ENCODE results near the gene YIF1B. TPM values are rescaled to one million over a fixed set of nuclear protein-coding genes. Genes with fewer than 3 reads are reported as not detected.
"Not testable (repeated sequence)": the region's sequence is repeated elsewhere in the genome, so short reads cannot be mapped to it uniquely, and the experiment has no call there.

The YIF1B gene
- total RNA-seq, 1 experiment from 2014 or later = 49.2 TPM

DNA sequence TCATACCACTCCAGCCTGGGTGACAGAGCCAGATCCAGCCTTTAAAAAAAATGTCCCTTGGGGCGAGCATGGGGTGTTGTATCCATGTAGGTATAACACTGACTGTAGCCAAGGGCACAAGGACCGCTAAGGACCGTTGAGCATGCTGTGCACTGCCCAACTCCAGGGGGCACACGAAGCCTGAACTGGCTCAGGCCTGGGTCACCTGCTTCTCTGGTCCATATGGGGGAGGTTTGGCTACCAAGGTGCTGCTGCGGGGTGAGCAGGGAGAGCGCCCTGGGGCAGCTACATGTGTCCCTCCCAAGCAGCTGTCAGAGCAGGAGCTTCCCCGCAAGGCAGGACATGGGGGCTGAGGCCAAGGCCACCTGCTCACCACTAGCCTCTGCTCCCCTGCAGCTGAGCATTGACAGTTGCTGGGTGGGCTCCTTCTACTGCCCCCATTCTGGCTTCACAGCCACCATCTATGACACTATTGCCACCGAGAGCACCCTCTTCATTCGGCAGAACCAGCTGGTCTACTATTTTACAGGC lies 36.2 kb upstream of the YIF1B start:
- H3K27me3 Mint-ChIP-seq (ENCODE audit: insufficient read depth, unreplicated experiment) = peaks cover 13% of the 10 kb centered on the region
- no peak overlapping the region for H3K4me3 Mint-ChIP-seq (ENCODE audit: unreplicated experiment)
- no peak overlapping the region for H3K27ac Mint-ChIP-seq (ENCODE audit: low read depth, unreplicated experiment)
- intact Hi-C loops (cut with micrococcal nuclease) = loop anchor here (1.0 kb wide), 1 partner anchor 9 kb away; no protein-coding TSS in a partner anchor
- BruUV-seq (replicated peaks) = no TSS peak
- H3K36me3 Mint-ChIP-seq (ENCODE audit: insufficient read depth, unreplicated experiment) = no peaks in the 10 kb centered on the region
- TF ChIP-seq, protein P1, sequence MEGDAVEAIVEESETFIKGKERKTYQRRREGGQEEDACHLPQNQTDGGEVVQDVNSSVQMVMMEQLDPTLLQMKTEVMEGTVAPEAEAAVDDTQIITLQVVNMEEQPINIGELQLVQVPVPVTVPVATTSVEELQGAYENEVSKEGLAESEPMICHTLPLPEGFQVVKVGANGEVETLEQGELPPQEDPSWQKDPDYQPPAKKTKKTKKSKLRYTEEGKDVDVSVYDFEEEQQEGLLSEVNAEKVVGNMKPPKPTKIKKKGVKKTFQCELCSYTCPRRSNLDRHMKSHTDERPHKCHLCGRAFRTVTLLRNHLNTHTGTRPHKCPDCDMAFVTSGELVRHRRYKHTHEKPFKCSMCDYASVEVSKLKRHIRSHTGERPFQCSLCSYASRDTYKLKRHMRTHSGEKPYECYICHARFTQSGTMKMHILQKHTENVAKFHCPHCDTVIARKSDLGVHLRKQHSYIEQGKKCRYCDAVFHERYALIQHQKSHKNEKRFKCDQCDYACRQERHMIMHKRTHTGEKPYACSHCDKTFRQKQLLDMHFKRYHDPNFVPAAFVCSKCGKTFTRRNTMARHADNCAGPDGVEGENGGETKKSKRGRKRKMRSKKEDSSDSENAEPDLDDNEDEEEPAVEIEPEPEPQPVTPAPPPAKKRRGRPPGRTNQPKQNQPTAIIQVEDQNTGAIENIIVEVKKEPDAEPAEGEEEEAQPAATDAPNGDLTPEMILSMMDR (IDR thresholded peaks at IDR 0.05; ENCODE audit: unreplicated experiment) = no peak
- POLR2A ChIA-PET = interaction anchor here (0.7 to 1.7 kb wide), 3 partner anchors 8 to 51 kb away, joined by 3 to 6 read pairs (median 3); partner anchors contain the start of gene FAM98C
- DNase-seq (ENCODE audit: unreplicated experiment) = no peak
- CTCF ChIA-PET = interaction anchor here (0.6 to 1.1 kb wide), 2 partner anchors 9 to 10 kb away, joined by 3 to 6 read pairs; no protein-coding TSS in a partner anchor
- H3K4me1 Mint-ChIP-seq (ENCODE audit: insufficient read depth, unreplicated experiment) = no peaks in the 10 kb centered on the region
- no peaks in the 10 kb centered on the region for H3K9me3 Mint-ChIP-seq (ENCODE audit: unreplicated experiment)

DNA sequence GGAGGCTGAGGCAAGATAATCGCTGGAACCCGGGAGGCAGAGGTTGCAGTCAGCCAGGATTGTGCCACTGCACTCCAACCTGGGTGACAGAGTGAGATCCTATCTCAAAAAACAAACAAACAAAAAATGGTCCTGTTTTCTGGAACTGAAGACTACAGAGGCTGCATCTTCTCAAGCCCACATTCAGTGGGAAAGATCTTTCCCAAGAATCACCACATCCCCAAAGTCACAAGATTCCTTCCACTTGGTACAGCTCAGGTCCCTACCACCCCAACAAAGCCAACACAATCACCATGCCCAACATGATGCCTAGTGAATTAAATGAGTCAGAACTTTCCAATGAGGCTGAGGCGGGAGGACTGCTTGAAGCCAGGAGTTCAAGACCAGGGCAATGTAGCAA lies 35.1 kb upstream of the YIF1B start:
- intact Hi-C loops (cut with micrococcal nuclease) = no loop called here
- Mint-ChIP-seq H3K27ac (ENCODE audit: low read depth, unreplicated experiment) (no peak overlapping the region), H3K36me3 (ENCODE audit: insufficient read depth, unreplicated experiment) (no peaks in the 10 kb centered on the region), H3K4me3 (ENCODE audit: unreplicated experiment) (no peak overlapping the region), H3K9me3 (ENCODE audit: unreplicated experiment) (no peaks in the 10 kb centered on the region), H3K27me3 (ENCODE audit: insufficient read depth, unreplicated experiment) (peaks cover 3% of the 10 kb centered on the region), H3K4me1 (ENCODE audit: insufficient read depth, unreplicated experiment) (no peaks in the 10 kb centered on the region)
- no TSS peak for BruUV-seq (replicated peaks)
- no peak for DNase-seq (ENCODE audit: unreplicated experiment)
- POLR2A ChIA-PET = interaction anchor here (0.7 to 1.7 kb wide), 2 partner anchors 9 to 14 kb away, joined by 3 to 6 read pairs; no protein-coding TSS in a partner anchor
- TF ChIP-seq, protein P1 (IDR thresholded peaks at IDR 0.05; ENCODE audit: unreplicated experiment) = no peak
- CTCF ChIA-PET = interaction anchor here (0.9 kb wide), 1 partner anchor 8 kb away, joined by 4 read pairs; no protein-coding TSS in a partner anchor

DNA sequence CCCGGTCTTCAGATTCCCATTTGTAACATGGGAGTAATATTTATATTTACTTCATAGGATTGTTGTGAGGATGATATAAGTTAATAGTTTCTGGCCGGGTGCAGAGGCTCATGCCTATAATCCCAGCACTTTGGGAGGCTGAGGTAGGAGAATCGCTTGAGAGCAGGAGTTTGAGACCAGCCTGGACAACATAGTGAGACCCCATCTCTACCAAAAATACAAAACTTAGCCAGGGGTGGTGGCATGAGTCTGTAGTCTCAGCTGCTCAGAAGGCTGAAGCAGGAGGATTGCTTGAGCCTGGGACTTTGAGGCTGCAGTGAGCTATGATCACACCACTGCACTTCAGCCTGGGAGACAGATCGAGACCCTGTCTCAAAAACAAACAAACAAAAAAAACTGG lies 31.1 kb upstream of the YIF1B start:
- H3K4me1 Mint-ChIP-seq (ENCODE audit: insufficient read depth, unreplicated experiment) = no peaks in the 10 kb centered on the region

DNA sequence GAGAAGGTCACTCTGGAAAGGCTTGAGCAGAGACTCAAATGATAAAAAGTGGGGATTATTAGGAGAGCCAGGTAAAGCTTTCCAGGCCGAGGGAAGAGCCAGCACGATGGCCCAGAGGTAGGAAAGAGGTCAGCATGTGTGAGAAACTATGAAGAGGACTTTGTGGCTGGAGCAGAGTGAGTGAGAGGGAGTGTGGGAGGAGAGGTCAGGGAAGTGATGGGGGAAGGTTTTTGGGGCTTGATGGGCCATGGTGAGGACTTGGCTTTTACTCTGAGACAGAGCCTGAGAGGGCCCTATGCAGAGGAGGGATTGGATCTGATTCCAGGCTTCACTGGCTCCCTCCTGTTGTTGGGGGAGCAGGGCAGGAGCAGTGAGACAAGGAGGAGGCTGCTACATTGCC lies 25.2 kb upstream of the YIF1B start:
- Mint-ChIP-seq H3K27me3 (ENCODE audit: insufficient read depth, unreplicated experiment) (no peaks in the 10 kb centered on the region), H3K9me3 (ENCODE audit: unreplicated experiment) (no peaks in the 10 kb centered on the region), H3K4me1 (ENCODE audit: insufficient read depth, unreplicated experiment) (peaks cover 14% of the 10 kb centered on the region), H3K4me3 (ENCODE audit: unreplicated experiment) (no peak overlapping the region), H3K27ac (ENCODE audit: low read depth, unreplicated experiment) (no peak overlapping the region), H3K36me3 (ENCODE audit: insufficient read depth, unreplicated experiment) (peaks cover 13% of the 10 kb centered on the region)
- ChIA-PET CTCF (no interaction called here), POLR2A (no interaction called here)
- BruUV-seq (replicated peaks) = no TSS peak
- TF ChIP-seq, protein P1 (IDR thresholded peaks at IDR 0.05; ENCODE audit: unreplicated experiment) = no peak
- intact Hi-C loops (cut with micrococcal nuclease) = no loop called here
- DNase-seq (ENCODE audit: unreplicated experiment) = no peak

More for the DNA sequence above, 31.1 kb upstream of the YIF1B start:
- H3K27ac Mint-ChIP-seq (ENCODE audit: low read depth, unreplicated experiment) = no peak overlapping the region
- TF ChIP-seq, protein P1 (IDR thresholded peaks at IDR 0.05; ENCODE audit: unreplicated experiment) = no peak
- intact Hi-C loops (cut with micrococcal nuclease) = no loop called here
- POLR2A ChIA-PET = interaction anchor here (0.9 to 1.4 kb wide), 3 partner anchors 11 to 106 kb away, joined by 3 to 5 read pairs (median 3); no protein-coding TSS in a partner anchor
- H3K36me3 Mint-ChIP-seq (ENCODE audit: insufficient read depth, unreplicated experiment) = no peaks in the 10 kb centered on the region
- DNase-seq (ENCODE audit: unreplicated experiment) = no peak
- no TSS peak for BruUV-seq (replicated peaks)
- CTCF ChIA-PET = interaction anchor here (0.6 to 1.2 kb wide), 2 partner anchors 113 to 1028 kb away, joined by 3 read pairs; no protein-coding TSS in a partner anchor
- H3K27me3 Mint-ChIP-seq (ENCODE audit: insufficient read depth, unreplicated experiment) = no peaks in the 10 kb centered on the region
- H3K4me3 Mint-ChIP-seq (ENCODE audit: unreplicated experiment) = no peak overlapping the region
- no peaks in the 10 kb centered on the region for H3K9me3 Mint-ChIP-seq (ENCODE audit: unreplicated experiment)

DNA sequence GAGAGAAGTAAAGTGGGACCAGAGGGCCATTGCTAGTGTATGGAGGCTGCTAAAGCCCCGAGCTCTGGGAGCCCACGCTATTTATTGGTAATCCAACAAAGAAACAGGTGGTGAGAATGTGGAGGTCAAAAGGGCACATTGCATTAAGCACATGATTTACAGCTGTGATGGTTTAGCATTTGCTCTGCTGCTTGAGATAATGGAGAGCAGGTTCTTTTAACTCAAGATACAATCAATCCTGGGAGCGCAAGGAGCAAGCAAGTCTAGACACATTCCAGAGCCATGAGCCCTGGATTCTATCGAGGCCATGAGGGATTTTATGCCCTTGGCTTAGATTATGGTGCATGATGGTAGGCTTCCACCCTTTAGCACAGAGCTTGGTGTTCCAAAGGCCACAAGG lies 23.3 kb upstream of the YIF1B start:
- H3K36me3 Mint-ChIP-seq (ENCODE audit: insufficient read depth, unreplicated experiment) = peaks cover 13% of the 10 kb centered on the region
- CTCF ChIA-PET = interaction anchor here (0.5 to 1.1 kb wide), 2 partner anchors 412 to 591 kb away, joined by 3 read pairs; partner anchors contain the start of genes MRPS12 and SARS2
- DNase-seq (ENCODE audit: unreplicated experiment); H3K9me3 Mint-ChIP-seq (ENCODE audit: unreplicated experiment); BruUV-seq (replicated peaks); H3K27ac Mint-ChIP-seq (ENCODE audit: low read depth, unreplicated experiment); intact Hi-C loops (cut with micrococcal nuclease); H3K27me3 Mint-ChIP-seq (ENCODE audit: insufficient read depth, unreplicated experiment); H3K4me3 Mint-ChIP-seq (ENCODE audit: unreplicated experiment): not testable (repeated sequence)
- H3K4me1 Mint-ChIP-seq (ENCODE audit: insufficient read depth, unreplicated experiment) = peaks cover 14% of the 10 kb centered on the region
- POLR2A ChIA-PET = interaction anchor here (0.7 to 0.9 kb wide), 2 partner anchors 24 to 437 kb away, joined by 3 read pairs; no protein-coding TSS in a partner anchor

Data from MCF 10A (cell line).